GM12892 (cell line): ENCODE measurements around the gene ANKFN1.

Experiments used
- DNase-seq: peaks from one replicate; pipeline ENCODE4 v3.0.0; 2011; ENCODE audit not compliant: insufficient read length
- FAIRE-seq: peaks from 2 replicates; lab custom pipeline; 2011; peaks lifted over from hg19 to GRCh38; lab: Jason Lieb, UNC
- POLR2A ChIP-seq: IDR thresholded peaks from 2 replicates; pipeline ENCODE4 v1.6.1; 2011; ENCODE audit warnings: low read depth, low read length, control low read depth
- POLR2AphosphoS5 ChIP-seq: IDR thresholded peaks from 2 replicates; pipeline ENCODE4 v1.6.1; 2011; ENCODE audit warnings: low read depth, low read length, control low read depth
- TAF1 ChIP-seq: IDR thresholded peaks from 2 replicates; pipeline ENCODE4 v1.6.1; 2011; ENCODE audit warnings: low read depth, mild to moderate bottlenecking, control low read depth, low read length, borderline replicate concordance

ANKFN1 gene

GRCh38 chr17:56149266-56150036 is 3.8 kb upstream of the ANKFN1 start:
- DNase-seq: no peak
- TF ChIP-seq POLR2A: no peak
- no peak for TF ChIP-seq POLR2AphosphoS5
- TF ChIP-seq TAF1: no peak
- FAIRE-seq: no peak

GRCh38 chr17:56150649-56151048 is 2.6 kb upstream of the ANKFN1 start:
- TF ChIP-seq POLR2AphosphoS5 (no peak), POLR2A (no peak), TAF1 (no peak)
- FAIRE-seq: no peak
- DNase-seq: no peak

- DNase-seq (no peak), FAIRE-seq (no peak)
- TF ChIP-seq POLR2A (no peak), TAF1 (no peak), POLR2AphosphoS5 (no peak)
Measured at GRCh38 chr17:56157845-56158244, 4.6 kb downstream of the ANKFN1 start.

- FAIRE-seq (no peak), DNase-seq (no peak)
- TF ChIP-seq POLR2AphosphoS5 (no peak), POLR2A (no peak), TAF1 (no peak)
Measured at GRCh38 chr17:56158344-56158743, 5.1 kb downstream of the ANKFN1 start.

- TF ChIP-seq POLR2AphosphoS5 (no peak), TAF1 (no peak), POLR2A (no peak)
- DNase-seq (no peak), FAIRE-seq (no peak)
Measured at GRCh38 chr17:56158915-56159825, 5.9 kb downstream of the ANKFN1 start.

- no peak for FAIRE-seq
- no peak for TF ChIP-seq POLR2A
- TF ChIP-seq POLR2AphosphoS5: no peak
- TF ChIP-seq TAF1: no peak
- DNase-seq: no peak
Measured at GRCh38 chr17:56159826-56160380, 6.6 kb downstream of the ANKFN1 start.

- FAIRE-seq (no peak), DNase-seq (no peak)
- TF ChIP-seq TAF1 (no peak), POLR2A (no peak), POLR2AphosphoS5 (no peak)
Measured at GRCh38 chr17:56160422-56160821, 7.1 kb downstream of the ANKFN1 start.

GRCh38 chr17:56165072-56165641 is 11.9 kb downstream of the ANKFN1 start:
- FAIRE-seq (no peak), DNase-seq (no peak)
- TF ChIP-seq POLR2AphosphoS5 (no peak), TAF1 (no peak), POLR2A (no peak)

- FAIRE-seq (no peak), DNase-seq (no peak)
Measured at GRCh38 chr17:56167491-56167890, 14.2 kb downstream of the ANKFN1 start.

GRCh38 chr17:56169621-56170020 is 16.3 kb downstream of the ANKFN1 start:
- no peak for TF ChIP-seq POLR2AphosphoS5
- no peak for TF ChIP-seq TAF1
- no peak for TF ChIP-seq POLR2A
- DNase-seq: no peak
- no peak for FAIRE-seq

More at GRCh38 chr17:56167491-56167890, 14.2 kb downstream of the ANKFN1 start:
- TF ChIP-seq POLR2A (no peak), TAF1 (no peak), POLR2AphosphoS5 (no peak)

GRCh38 chr17:56171186-56171959 is 18.1 kb downstream of the ANKFN1 start:
- FAIRE-seq (no peak), DNase-seq (no peak)
- no peak for TF ChIP-seq POLR2AphosphoS5
- no peak for TF ChIP-seq POLR2A
- no peak for TF ChIP-seq TAF1
